ENCODE measurements around the gene LAMB4.

The LAMB4 gene

GRCh38 chr7:108016841-108017775 lies 113.1 kb downstream of the LAMB4 start:
- in situ Hi-C loops (cut with MboI; ENCODE audit: low sequenced_read_pairs) = no loop called here

- in situ Hi-C loops (cut with MboI; ENCODE audit: low sequenced_read_pairs) = no loop called here
Measured at GRCh38 chr7:108015740-108016139, 114.4 kb downstream of the LAMB4 start.

GRCh38 chr7:108014747-108015682 lies 115.1 kb downstream of the LAMB4 start:
- in situ Hi-C loops (cut with MboI; ENCODE audit: low sequenced_read_pairs) = no loop called here

GRCh38 chr7:108014215-108014614 lies 115.9 kb downstream of the LAMB4 start:
- in situ Hi-C loops (cut with MboI; ENCODE audit: low sequenced_read_pairs) = no loop called here

- in situ Hi-C loops (cut with MboI; ENCODE audit: low sequenced_read_pairs) = no loop called here
Measured at GRCh38 chr7:108012499-108013430, 117.4 kb downstream of the LAMB4 start.

- in situ Hi-C loops (cut with MboI; ENCODE audit: low sequenced_read_pairs) = no loop called here
Measured at GRCh38 chr7:108010377-108010776, 119.8 kb downstream of the LAMB4 start.

GRCh38 chr7:108009873-108010272 lies 120.3 kb downstream of the LAMB4 start:
- in situ Hi-C loops (cut with MboI; ENCODE audit: low sequenced_read_pairs) = no loop called here

GRCh38 chr7:108008827-108009226 lies 121.3 kb downstream of the LAMB4 start:
- in situ Hi-C loops (cut with MboI; ENCODE audit: low sequenced_read_pairs) = no loop called here

- in situ Hi-C loops (cut with MboI; ENCODE audit: low sequenced_read_pairs) = no loop called here
Measured at GRCh38 chr7:108008240-108008639, 121.9 kb downstream of the LAMB4 start.

GRCh38 chr7:108007762-108008161 lies 122.4 kb downstream of the LAMB4 start:
- in situ Hi-C loops (cut with MboI; ENCODE audit: low sequenced_read_pairs) = no loop called here

- in situ Hi-C loops (cut with MboI; ENCODE audit: low sequenced_read_pairs) = no loop called here
Measured at GRCh38 chr7:108007261-108007660, 122.9 kb downstream of the LAMB4 start.

GRCh38 chr7:108004220-108005142 lies 125.7 kb downstream of the LAMB4 start:
- in situ Hi-C loops (cut with MboI; ENCODE audit: low sequenced_read_pairs) = no loop called here

- in situ Hi-C loops (cut with MboI; ENCODE audit: low sequenced_read_pairs) = no loop called here
Measured at GRCh38 chr7:108003599-108003935, 126.6 kb downstream of the LAMB4 start.

- in situ Hi-C loops (cut with MboI; ENCODE audit: low sequenced_read_pairs) = no loop called here
Measured at GRCh38 chr7:108002726-108003598, 127.2 kb downstream of the LAMB4 start, which contains the start of gene LAMB1. LAMB1 (minus strand) TSS chr7:108003161; CDS start chr7:108002885, 276 bp downstream.

- in situ Hi-C loops (cut with MboI; ENCODE audit: low sequenced_read_pairs) = no loop called here
Measured at GRCh38 chr7:108001764-108002725, 128.1 kb downstream of the LAMB4 start.

- in situ Hi-C loops (cut with MboI; ENCODE audit: low sequenced_read_pairs) = no loop called here
Measured at GRCh38 chr7:108000875-108001763, 129.0 kb downstream of the LAMB4 start.
